GM06990 (cell line): ENCODE measurements around the gene TBXAS1.

Experiments
- DNase-seq: peaks from one replicate; pipeline ENCODE4 v3.0.0-alpha.2; 2011; ENCODE audit not compliant: insufficient read length; ENCODE audit errors: extremely low read depth
- H3K27me3 ChIP-seq: replicated peaks from 2 replicates; pipeline ENCODE4 v1.6.0; 2011; ENCODE audit warnings: low read length; ENCODE audit not compliant: control insufficient read depth, insufficient read depth
- H3K36me3 ChIP-seq: 2 replicates; pipeline ENCODE4 v1.5.1; 2011; ENCODE audit warnings: low read length; ENCODE audit not compliant: control insufficient read depth, insufficient read depth
- H3K4me3 ChIP-seq: replicated peaks from 2 replicates; pipeline ENCODE4 v1.5.1; 2011; ENCODE audit warnings: low read depth, mild to moderate bottlenecking, control low read depth, low read length
- CTCF ChIP-seq: IDR thresholded peaks from 2 replicates; pipeline ENCODE4 v1.5.1; 2011; ENCODE audit warnings: low read length, control low read depth, mild to moderate bottlenecking, inconsistent platforms; ENCODE audit not compliant: insufficient read depth, poor library complexity, severe bottlenecking

Gene TBXAS1

GRCh38 chr7:140023728-140024127, 194.7 kb downstream of the TBXAS1 start:
- no peak overlapping the region for H3K4me3 ChIP-seq
- no peak for DNase-seq
- peaks cover 8% of the 10 kb centered on the region for H3K36me3 ChIP-seq
- no peak for TF ChIP-seq CTCF
- H3K27me3 ChIP-seq = no peaks in the 10 kb centered on the region

- Histone ChIP-seq H3K36me3 (peaks cover 8% of the 10 kb centered on the region), H3K4me3 (no peak overlapping the region), H3K27me3 (no peaks in the 10 kb centered on the region)
- TF ChIP-seq CTCF = no peak
- no peak for DNase-seq
These were observed 195.5 kb downstream of the TBXAS1 start for GRCh38 chr7:140024585-140024984.

GRCh38 chr7:140025241-140025640, 196.2 kb downstream of the TBXAS1 start:
- no peak overlapping the region for H3K4me3 ChIP-seq
- TF ChIP-seq CTCF = no peak
- DNase-seq = no peak
- H3K36me3 ChIP-seq = peaks cover 8% of the 10 kb centered on the region
- H3K27me3 ChIP-seq = no peaks in the 10 kb centered on the region

- Histone ChIP-seq H3K36me3 (peaks cover 8% of the 10 kb centered on the region), H3K4me3 (no peak overlapping the region), H3K27me3 (no peaks in the 10 kb centered on the region)
- no peak for TF ChIP-seq CTCF
- no peak for DNase-seq
These were observed 196.9 kb downstream of the TBXAS1 start for GRCh38 chr7:140025814-140026433.

GRCh38 chr7:140026935-140027334, 197.9 kb downstream of the TBXAS1 start:
- no peak for TF ChIP-seq CTCF
- DNase-seq = no peak
- H3K27me3 ChIP-seq = no peaks in the 10 kb centered on the region
- peaks cover 8% of the 10 kb centered on the region for H3K36me3 ChIP-seq
- no peak overlapping the region for H3K4me3 ChIP-seq

GRCh38 chr7:140027858-140028257, 198.8 kb downstream of the TBXAS1 start:
- no peak for DNase-seq
- Histone ChIP-seq H3K4me3 (no peak overlapping the region), H3K36me3 (peaks cover 8% of the 10 kb centered on the region), H3K27me3 (no peaks in the 10 kb centered on the region)
- TF ChIP-seq CTCF = no peak
